HEK293 (cell line): ENCODE results near the gene KDM3B.

Experiments used
- GFI1B ChIP-seq: fragments of 450-650 bp; formaldehyde crosslinking; IDR thresholded peaks from 2 replicates; pipeline ENCODE4 v1.5.1; 2016; ENCODE audit warnings: missing biosample characterization, missing genetic modification characterization
- IKZF3 ChIP-seq: fragments of 450-650 bp; IDR thresholded peaks from 2 replicates; pipeline ENCODE4 v1.5.0; 2018; ENCODE audit warnings: missing biosample characterization, mild to moderate bottlenecking, missing genetic modification characterization, moderate library complexity
- KLF9 ChIP-seq: fragments of 450-650 bp; formaldehyde crosslinking; IDR thresholded peaks from 2 replicates; pipeline ENCODE4 v1.5.1; 2016; ENCODE audit warnings: missing biosample characterization, missing genetic modification characterization, low read depth
- MEIS1 ChIP-seq: sonication (generic); formaldehyde crosslinking; IDR thresholded peaks from 2 replicates; pipeline ENCODE4 v1.8.1; 2022; ENCODE audit warnings: missing genetic modification reagents, mild to moderate bottlenecking, borderline replicate concordance
- OVOL3 ChIP-seq: fragments of 450-650 bp; formaldehyde crosslinking; IDR thresholded peaks from 2 replicates; pipeline ENCODE4 v1.5.1; 2016; ENCODE audit warnings: missing biosample characterization, missing genetic modification characterization
- PATZ1 ChIP-seq: fragments of 450-650 bp; formaldehyde crosslinking; IDR thresholded peaks from 2 replicates; pipeline ENCODE4 v1.5.1; 2016; ENCODE audit warnings: missing biosample characterization, missing genetic modification characterization
- SCRT1 ChIP-seq: fragments of 450-650 bp; formaldehyde crosslinking; IDR thresholded peaks from 2 replicates; pipeline ENCODE4 v1.5.1; 2016; ENCODE audit warnings: missing biosample characterization, missing genetic modification characterization, borderline replicate concordance
- SETDB1 ChIP-seq: IDR thresholded peaks from one replicate; pipeline ENCODE4 v1.6.1; 2017; ENCODE audit warnings: mild to moderate bottlenecking, low read length, moderate library complexity, mixed read lengths; ENCODE audit not compliant: insufficient read length
- SP2 ChIP-seq: fragments of 450-650 bp; formaldehyde crosslinking; IDR thresholded peaks from 2 replicates; pipeline ENCODE4 v1.5.1; 2016; ENCODE audit warnings: missing biosample characterization, missing genetic modification characterization
- ZBTB44 ChIP-seq: fragments of 450-650 bp; IDR thresholded peaks from 2 replicates; pipeline ENCODE4 v1.5.1; 2018; ENCODE audit warnings: missing biosample characterization, mild to moderate bottlenecking, missing genetic modification characterization
- ZBTB8A ChIP-seq: fragments of 450-650 bp; formaldehyde crosslinking; IDR thresholded peaks from 2 replicates; pipeline ENCODE4 v1.5.1; 2016; ENCODE audit warnings: missing biosample characterization, missing genetic modification characterization
- ZFP37 ChIP-seq: fragments of 450-650 bp; formaldehyde crosslinking; IDR thresholded peaks from 2 replicates; pipeline ENCODE4 v1.5.1; 2016; ENCODE audit warnings: missing biosample characterization, missing genetic modification characterization
- ZNF133 ChIP-seq: fragments of 450-650 bp; formaldehyde crosslinking; IDR thresholded peaks from 2 replicates; pipeline ENCODE4 v1.5.1; 2016; ENCODE audit warnings: missing biosample characterization, missing genetic modification characterization
- ZNF146 ChIP-seq: fragments of 450-650 bp; formaldehyde crosslinking; IDR thresholded peaks from 2 replicates; pipeline ENCODE4 v1.5.1; 2016; ENCODE audit warnings: missing biosample characterization, missing genetic modification characterization
- ZNF148 ChIP-seq: fragments of 450-650 bp; formaldehyde crosslinking; IDR thresholded peaks from 2 replicates; pipeline ENCODE4 v1.5.0; 2017; ENCODE audit warnings: missing biosample characterization, missing genetic modification characterization, borderline replicate concordance
- ZNF169 ChIP-seq: fragments of 450-650 bp; formaldehyde crosslinking; IDR thresholded peaks from 2 replicates; pipeline ENCODE4 v1.5.1; 2016; ENCODE audit warnings: missing biosample characterization, missing genetic modification characterization
- ZNF175 ChIP-seq: fragments of 450-650 bp; formaldehyde crosslinking; IDR thresholded peaks from 2 replicates; pipeline ENCODE4 v1.5.1; 2016; ENCODE audit warnings: missing biosample characterization, missing genetic modification characterization
- ZNF2 ChIP-seq: fragments of 450-650 bp; formaldehyde crosslinking; IDR thresholded peaks from 2 replicates; pipeline ENCODE4 v1.5.1; 2016; ENCODE audit warnings: missing biosample characterization, missing genetic modification characterization
- ZNF221 ChIP-seq: fragments of 450-650 bp; formaldehyde crosslinking; IDR thresholded peaks from 2 replicates; pipeline ENCODE4 v1.5.1; 2017; ENCODE audit warnings: missing biosample characterization, missing genetic modification characterization, borderline replicate concordance
- ZNF223 ChIP-seq: fragments of 450-650 bp; formaldehyde crosslinking; IDR thresholded peaks from 2 replicates; pipeline ENCODE4 v1.5.1; 2016; ENCODE audit warnings: missing biosample characterization, missing genetic modification characterization
- ZNF391 ChIP-seq: fragments of 450-650 bp; formaldehyde crosslinking; IDR thresholded peaks from 2 replicates; pipeline ENCODE4 v1.5.1; 2016; ENCODE audit warnings: low read depth, missing biosample characterization, missing genetic modification characterization, borderline replicate concordance
- ZNF398 ChIP-seq: fragments of 450-650 bp; formaldehyde crosslinking; IDR thresholded peaks from 2 replicates; pipeline ENCODE4 v1.5.1; 2017; ENCODE audit warnings: missing biosample characterization, missing genetic modification characterization
- ZNF433 ChIP-seq: fragments of 450-650 bp; formaldehyde crosslinking; IDR thresholded peaks from 2 replicates; pipeline ENCODE4 v1.5.1; 2016; ENCODE audit warnings: missing biosample characterization, missing genetic modification characterization, low read depth
- ZNF585B ChIP-seq: fragments of 450-650 bp; formaldehyde crosslinking; IDR thresholded peaks from 2 replicates; pipeline ENCODE4 v1.5.1; 2016; ENCODE audit warnings: missing biosample characterization, missing genetic modification characterization
- ZNF654 ChIP-seq: fragments of 450-650 bp; formaldehyde crosslinking; IDR thresholded peaks from 2 replicates; pipeline ENCODE4 v1.5.1; 2016; ENCODE audit warnings: low read depth, missing biosample characterization, missing genetic modification characterization
- ZNF707 ChIP-seq: fragments of 450-650 bp; formaldehyde crosslinking; IDR thresholded peaks from 2 replicates; pipeline ENCODE4 v1.5.1; 2016; ENCODE audit warnings: missing biosample characterization, missing genetic modification characterization
- ZNF776 ChIP-seq: fragments of 450-650 bp; formaldehyde crosslinking; IDR thresholded peaks from 2 replicates; pipeline ENCODE4 v1.5.0; 2017; ENCODE audit warnings: missing biosample characterization, missing genetic modification characterization, borderline replicate concordance
- ZNF791 ChIP-seq: fragments of 450-650 bp; formaldehyde crosslinking; IDR thresholded peaks from 2 replicates; pipeline ENCODE4 v1.5.1; 2016; ENCODE audit warnings: missing biosample characterization, missing genetic modification characterization
- ZSCAN16 ChIP-seq: fragments of 450-650 bp; formaldehyde crosslinking; IDR thresholded peaks from 2 replicates; pipeline ENCODE4 v1.5.1; 2016; ENCODE audit warnings: missing biosample characterization, missing genetic modification characterization
- ZXDB ChIP-seq: fragments of 450-650 bp; formaldehyde crosslinking; IDR thresholded peaks from 2 replicates; pipeline ENCODE4 v1.5.1; 2016; ENCODE audit warnings: missing biosample characterization, missing genetic modification characterization

The KDM3B gene

GRCh38 chr5:138352071-138352721, at the start of gene KDM3B (continued):
- peak; percentile 81 for TF ChIP-seq ZNF398 (tag by site-specific recombination)
- TF ChIP-seq ZNF585B (tag by site-specific recombination) = no peak
- no peak for TF ChIP-seq ZFP37 (tag by site-specific recombination)
- TF ChIP-seq SCRT1 (tag by site-specific recombination) = no peak
- peak; percentile 52 for TF ChIP-seq PATZ1 (tag by site-specific recombination)
- 0 out of 2 replicates have a peak, but pooled peaks have one; percentile 28 for TF ChIP-seq ZNF2 (tag by site-specific recombination)
- TF ChIP-seq ZNF169 (tag by site-specific recombination) = no peak
- no peak for TF ChIP-seq ZNF133 (tag by site-specific recombination)
- TF ChIP-seq ZNF776 (tag by site-specific recombination) = no peak
- peak; percentile 76 for TF ChIP-seq IKZF3 (tag by site-specific recombination)
- no peak for TF ChIP-seq ZSCAN16 (tag by site-specific recombination)
- TF ChIP-seq ZBTB8A = peak; percentile 69
- no peak for TF ChIP-seq ZNF791 (tag by site-specific recombination)
- TF ChIP-seq ZNF175 (tag by site-specific recombination) = no peak
- no peak for TF ChIP-seq GFI1B
- TF ChIP-seq ZNF221 (tag by site-specific recombination) = no peak
- no peak for TF ChIP-seq ZNF223 (tag by site-specific recombination)
- TF ChIP-seq ZBTB44 = peak; percentile 67
- no peak; the same call in 1 of the 2 replicates for TF ChIP-seq ZNF146 (tag by site-specific recombination)
- TF ChIP-seq ZNF433 (tag by site-specific recombination) = no peak
- TF ChIP-seq ZNF654 (tag by site-specific recombination) = no peak
- TF ChIP-seq SP2 (tag by site-specific recombination) = peak; percentile 32
- peak; percentile 81 for TF ChIP-seq ZXDB (tag by site-specific recombination)
- TF ChIP-seq ZNF148 (tag by site-specific recombination) = no peak
- TF ChIP-seq ZNF391 (tag by site-specific recombination) = 0 out of 2 replicates have a peak, but pooled peaks have one; percentile 75
- peak; percentile 90 for TF ChIP-seq SETDB1
- no peak for TF ChIP-seq OVOL3 (tag by site-specific recombination)
- TF ChIP-seq ZNF707 (tag by site-specific recombination) = no peak
- TF ChIP-seq MEIS1 (CRISPR knock-in tag) = no peak
- peak; percentile 85 for TF ChIP-seq KLF9 (tag by site-specific recombination)
